CD4-positive, CD25-positive, alpha-beta regulatory T cell (primary cell): ENCODE data around the gene FAS. TPM values are rescaled to one million over a fixed set of nuclear protein-coding genes. Genes with fewer than 3 reads are reported as not detected.

ENCODE experiments used
- ATAC-seq, 2 donors: fragments of 150-1000 bp; cut with Tn5 transposase; one replicate each; pipeline ENCODE4 v1.10.0; 2021; ENCODE audit warnings: low read depth in 2 of 2, moderate number of reproducible peaks in 2 of 2, moderate library complexity in 1 of 2
- DNase-seq, 3 donors: peaks; one replicate each; pipeline versions ENCODE4 v3.0.0 to v3.0.0-alpha.2; 2012 to 2022; ENCODE audit warnings: mixed read lengths in 1 of 3
- H3K27ac ChIP-seq: one replicate; pipeline ENCODE4 v1.7.0; 2013; ENCODE audit warnings: mild to moderate bottlenecking, low read length; ENCODE audit not compliant: insufficient read depth, poor library complexity, severe bottlenecking
- H3K27me3 ChIP-seq: one replicate; pipeline ENCODE4 v1.7.0; 2013; ENCODE audit warnings: low read length; ENCODE audit not compliant: control insufficient read depth, insufficient read depth
- H3K36me3 ChIP-seq: one replicate; pipeline ENCODE4 v1.7.0; 2013; ENCODE audit warnings: mild to moderate bottlenecking, low read length, moderate library complexity; ENCODE audit not compliant: control insufficient read depth, insufficient read depth
- H3K4me1 ChIP-seq: 2 replicates; pipeline ENCODE4 v1.7.0; 2013; ENCODE audit warnings: mild to moderate bottlenecking, low read length; ENCODE audit not compliant: insufficient read depth, control insufficient read depth, poor library complexity, severe bottlenecking
- H3K4me3 ChIP-seq: one replicate; pipeline ENCODE4 v1.7.0; 2013; ENCODE audit warnings: low read depth, mild to moderate bottlenecking, low read length, moderate library complexity
- H3K9me3 ChIP-seq, 2 experiments: 1 replicate in 1 of 2; 2 replicates in 1 of 2; pipeline ENCODE4 v1.7.0; 2013; ENCODE audit warnings: low read length in 2 of 2, mild to moderate bottlenecking in 1 of 2, moderate library complexity in 1 of 2; ENCODE audit not compliant: control insufficient read depth in 2 of 2
- H3K27ac Mint-ChIP-seq, 3 donors: one replicate each; pipeline ENCODE4 v1.8.0; 2020 to 2022; ENCODE audit warnings: mild to moderate bottlenecking in 3 of 3, mixed read lengths in 3 of 3, moderate library complexity in 2 of 3
- H3K27me3 Mint-ChIP-seq: one replicate; pipeline ENCODE4 v1.8.0; 2022; ENCODE audit warnings: mild to moderate bottlenecking, mixed read lengths
- H3K36me3 Mint-ChIP-seq: one replicate; pipeline ENCODE4 v1.8.0; 2020; ENCODE audit warnings: mixed read lengths
- H3K4me1 Mint-ChIP-seq, 4 donors: one replicate each; pipeline ENCODE4 v1.8.0; 2020 to 2022; ENCODE audit warnings: mixed read lengths in 4 of 4, mild to moderate bottlenecking in 1 of 4
- H3K4me3 Mint-ChIP-seq, 4 donors: one replicate each; pipeline ENCODE4 v1.8.0; 2020 to 2022; ENCODE audit warnings: mild to moderate bottlenecking in 4 of 4, mixed read lengths in 4 of 4, moderate library complexity in 3 of 4
- H3K9me3 Mint-ChIP-seq, 7 donors: one replicate each; pipeline ENCODE4 v1.8.0; 2020 to 2022; ENCODE audit warnings: mixed read lengths in 7 of 7, mild to moderate bottlenecking in 3 of 7, moderate library complexity in 2 of 7
- polyA plus RNA-seq, 4 donors: library from polyadenylated mRNA; unstranded; fragments of 300-500 nt; fragmentation: Illumina TruSeq; gene quantifications; one replicate each; pipeline ENCODE4 v1.2.3, GENCODE V29; 2021
- total RNA-seq: library from RNA; stranded (reverse); gene quantifications from one replicate; pipeline ENCODE4 v1.2.3, GENCODE V29; 2022

FAS gene
- total and polyA plus RNA-seq, 5 donors from 2014 or later = 84.3 to 169 (median 123) TPM

DNA sequence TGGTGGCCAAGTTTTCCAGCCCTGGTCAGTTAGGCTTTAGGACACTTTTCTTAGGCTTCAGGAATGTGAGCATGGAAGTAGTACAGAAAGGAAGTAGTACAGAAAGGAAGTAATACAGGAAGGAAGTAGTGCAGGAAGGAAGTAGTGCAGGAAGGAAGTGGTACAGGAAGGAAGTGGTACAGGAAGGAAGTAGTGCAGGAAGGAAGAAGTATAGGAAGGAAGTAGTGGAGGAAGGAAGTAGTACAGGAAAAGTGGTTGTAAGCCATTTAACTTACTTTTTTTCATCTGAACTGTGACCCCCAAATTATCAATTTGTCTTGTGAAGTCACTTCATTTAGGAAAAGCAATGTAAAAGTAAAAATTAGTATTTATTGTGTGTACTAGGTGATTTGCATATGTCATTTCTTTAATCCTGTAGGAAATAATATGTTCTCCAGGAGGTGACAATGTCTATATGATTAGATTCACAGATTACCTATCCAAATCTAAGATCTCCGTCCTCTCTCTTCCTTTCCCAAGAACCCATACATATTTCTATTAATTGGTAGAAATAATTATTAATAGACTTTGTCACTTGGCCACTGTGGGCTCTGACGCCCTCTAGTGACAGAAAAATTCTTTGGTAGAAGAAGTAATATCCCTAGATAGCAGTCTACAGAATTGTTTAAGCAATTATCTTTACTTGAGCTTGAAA is 3.9 kb upstream of the FAS start:
- Mint-ChIP-seq H3K36me3 (peaks cover 12% of the 10 kb centered on the region), H3K27ac (peak overlapping the region in 2 of 3 donors; percentile 34 to 87), H3K4me1 (peaks cover 36 to 74% (median 54%) of the 10 kb centered on the region in 4 donors), H3K9me3 (peaks cover 1 to 8% (median 4%) of the 10 kb centered on the region in 7 donors), H3K4me3 (peak overlapping the region; percentile 12 to 79 (median 50)), H3K27me3 (no peaks in the 10 kb centered on the region)
- peaks cover 46% of the 10 kb centered on the region for H3K4me1 ChIP-seq
- H3K36me3 ChIP-seq = no peaks in the 10 kb centered on the region
- peak overlapping the region; percentile 27 for H3K4me3 ChIP-seq
- no peak for DNase-seq
- no peaks in the 10 kb centered on the region for H3K27me3 ChIP-seq
- ATAC-seq = no peak
- peak overlapping the region; percentile 64 for H3K27ac ChIP-seq
- peaks cover 3 to 9% of the 10 kb centered on the region in 2 experiments for H3K9me3 ChIP-seq

DNA sequence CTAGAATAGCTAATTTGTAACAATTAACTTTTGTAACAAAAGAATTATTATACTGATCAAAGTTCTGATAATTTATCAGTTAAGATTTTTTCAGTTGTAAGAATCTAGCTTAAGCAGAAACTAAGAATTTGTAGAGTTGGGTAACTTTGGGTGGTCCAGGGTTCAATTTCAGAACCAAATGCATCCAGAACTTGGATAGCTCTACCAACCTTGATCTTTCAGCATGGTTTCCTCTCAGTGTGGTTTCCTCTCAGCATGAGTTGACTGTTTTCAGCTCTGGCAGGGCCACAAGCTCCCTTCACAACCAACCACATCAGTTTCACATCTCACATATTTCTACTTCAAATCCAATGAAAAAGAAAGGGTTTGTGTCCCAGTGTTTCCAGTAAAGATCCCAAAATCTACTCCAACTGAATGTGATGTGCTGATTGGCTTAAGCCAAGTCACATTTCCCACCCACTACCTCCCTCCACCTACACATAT is 3.3 kb upstream of the FAS start:
- Mint-ChIP-seq H3K9me3 (peaks cover 1 to 8% (median 4%) of the 10 kb centered on the region in 7 donors), H3K36me3 (peaks cover 9% of the 10 kb centered on the region), H3K4me3 (peak overlapping the region; percentile 48 to 97 (median 68)), H3K27me3 (no peaks in the 10 kb centered on the region), H3K27ac (peak overlapping the region in 1 of 3 donors; percentile 8), H3K4me1 (peaks cover 32 to 78% (median 54%) of the 10 kb centered on the region in 4 donors)
- Histone ChIP-seq H3K4me1 (peaks cover 51% of the 10 kb centered on the region), H3K27me3 (no peaks in the 10 kb centered on the region), H3K9me3 (peaks cover 3 to 9% of the 10 kb centered on the region in 2 experiments), H3K27ac (peak overlapping the region; percentile 64), H3K4me3 (peak overlapping the region; percentile 54), H3K36me3 (no peaks in the 10 kb centered on the region)
- ATAC-seq (no peak), DNase-seq (peak in 1 of 3 donors; percentile 68)

GRCh38 chr10:88987840-88988239 is 2.8 kb upstream of the FAS start:
- Histone ChIP-seq H3K4me3 (peak overlapping the region; percentile 83), H3K36me3 (no peaks in the 10 kb centered on the region), H3K4me1 (peaks cover 55% of the 10 kb centered on the region), H3K9me3 (peaks cover 3 to 9% of the 10 kb centered on the region in 2 experiments), H3K27me3 (no peaks in the 10 kb centered on the region), H3K27ac (peak overlapping the region; percentile 64)
- Mint-ChIP-seq H3K36me3 (peaks cover 7% of the 10 kb centered on the region), H3K4me3 (peak overlapping the region; percentile 2 to 97 (median 51)), H3K27me3 (no peaks in the 10 kb centered on the region), H3K27ac (peak overlapping the region in 2 of 3 donors; percentile 8 to 34), H3K9me3 (peaks cover 1 to 8% (median 4%) of the 10 kb centered on the region in 7 donors), H3K4me1 (peaks cover 30 to 78% (median 52%) of the 10 kb centered on the region in 4 donors)
- ATAC-seq = no peak
- no peak for DNase-seq

GRCh38 chr10:88989423-88989822 is 1.2 kb upstream of the FAS start:
- H3K27me3 ChIP-seq = no peaks in the 10 kb centered on the region
- peaks cover 3 to 9% of the 10 kb centered on the region in 2 experiments for H3K9me3 ChIP-seq
- DNase-seq (no peak), ATAC-seq (no peak)
- Mint-ChIP-seq H3K36me3 (peaks cover 7% of the 10 kb centered on the region), H3K4me3 (peak overlapping the region; percentile 97 to 100 (median 98)), H3K4me1 (peaks cover 18 to 77% (median 47%) of the 10 kb centered on the region in 4 donors), H3K27me3 (no peaks in the 10 kb centered on the region), H3K27ac (peak overlapping the region; percentile 97 to 99 (median 98)), H3K9me3 (peaks cover 1 to 8% (median 4%) of the 10 kb centered on the region in 7 donors)
- peak overlapping the region; percentile 96 for H3K27ac ChIP-seq
- peaks cover 62% of the 10 kb centered on the region for H3K4me1 ChIP-seq
- peak overlapping the region; percentile 83 for H3K4me3 ChIP-seq
- no peaks in the 10 kb centered on the region for H3K36me3 ChIP-seq

- Mint-ChIP-seq H3K9me3 (peaks cover 0 to 8% (median 4%) of the 10 kb centered on the region in 7 donors), H3K4me1 (peaks cover 15 to 73% (median 44%) of the 10 kb centered on the region in 4 donors), H3K36me3 (peaks cover 7% of the 10 kb centered on the region), H3K27ac (peak overlapping the region; percentile 97 to 99 (median 98)), H3K4me3 (peak overlapping the region; percentile 97 to 100 (median 98)), H3K27me3 (no peaks in the 10 kb centered on the region)
- DNase-seq (peak in 1 of 3 donors; percentile 40), ATAC-seq (peak in 1 of 2 donors; percentile 2)
- Histone ChIP-seq H3K27me3 (no peaks in the 10 kb centered on the region), H3K9me3 (peaks cover 3 to 9% of the 10 kb centered on the region in 2 experiments), H3K4me1 (peaks cover 63% of the 10 kb centered on the region), H3K27ac (peak overlapping the region; percentile 96), H3K36me3 (no peaks in the 10 kb centered on the region), H3K4me3 (peak overlapping the region; percentile 83)
Measured at GRCh38 chr10:88989824-88990383, 694 bp upstream of the FAS start.

DNA sequence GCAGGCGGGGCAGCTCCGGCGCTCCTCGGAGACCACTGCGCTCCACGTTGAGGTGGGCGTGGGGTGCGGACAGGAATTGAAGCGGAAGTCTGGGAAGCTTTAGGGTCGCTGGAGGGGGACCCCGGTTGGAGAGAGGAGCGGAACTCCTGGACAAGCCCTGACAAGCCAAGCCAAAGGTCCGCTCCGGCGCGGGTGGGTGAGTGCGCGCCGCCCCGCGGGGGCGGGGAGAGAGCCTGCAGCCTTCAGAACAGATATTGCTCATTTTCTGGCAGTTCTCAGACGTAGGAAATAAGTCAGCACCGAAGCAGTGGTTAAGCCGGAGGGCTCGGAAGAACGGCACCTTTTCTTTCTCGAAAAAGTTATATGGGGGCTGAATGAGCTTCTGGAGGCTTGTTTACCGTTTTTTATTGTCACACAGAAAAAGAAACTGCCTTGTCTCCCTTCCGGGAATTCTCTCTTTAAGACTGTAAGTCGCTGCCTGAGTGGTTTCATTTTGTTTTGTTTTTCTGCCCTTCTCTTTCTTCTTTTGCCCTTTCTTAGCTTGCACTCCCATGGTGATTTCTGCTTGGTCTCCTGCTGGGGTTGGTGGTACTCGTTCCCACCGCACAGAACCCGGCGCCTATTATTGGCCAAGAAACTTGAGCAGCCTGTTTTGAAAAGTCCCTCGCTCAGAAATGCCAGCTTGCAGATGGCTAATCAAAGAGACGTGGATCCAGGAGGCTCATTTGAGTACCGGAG is 732 bp downstream of the FAS start:
- Histone ChIP-seq H3K27ac (peak overlapping the region; percentile 96), H3K36me3 (no peaks in the 10 kb centered on the region), H3K4me3 (peak overlapping the region; percentile 100), H3K4me1 (peaks cover 77% of the 10 kb centered on the region), H3K27me3 (no peaks in the 10 kb centered on the region), H3K9me3 (peaks cover 3 to 6% of the 10 kb centered on the region in 2 experiments)
- DNase-seq = peak; percentile 42 to 78 (median 68)
- ATAC-seq = peak; percentile 60 to 66
- Mint-ChIP-seq H3K36me3 (peaks cover 6% of the 10 kb centered on the region), H3K27me3 (no peaks in the 10 kb centered on the region), H3K4me1 (peaks cover 25 to 77% (median 57%) of the 10 kb centered on the region in 4 donors), H3K9me3 (peaks cover 0 to 6% (median 3%) of the 10 kb centered on the region in 7 donors), H3K27ac (peak overlapping the region; percentile 97 to 99 (median 98)), H3K4me3 (peak overlapping the region; percentile 97 to 100 (median 98))

- peaks cover 83% of the 10 kb centered on the region for H3K4me1 ChIP-seq
- ATAC-seq = peak in 1 of 2 donors; percentile 15
Measured at GRCh38 chr10:88991899-88992320, 1.3 kb downstream of the FAS start.

More at GRCh38 chr10:88991899-88992320, 1.3 kb downstream of the FAS start:
- Histone ChIP-seq H3K4me3 (peak overlapping the region; percentile 100), H3K36me3 (no peaks in the 10 kb centered on the region), H3K27ac (peak overlapping the region; percentile 96), H3K27me3 (no peaks in the 10 kb centered on the region), H3K9me3 (peaks cover 0 to under 1% of the 10 kb centered on the region in 2 experiments)
- Mint-ChIP-seq H3K36me3 (peaks cover 3% of the 10 kb centered on the region), H3K27me3 (peaks cover under 1% of the 10 kb centered on the region), H3K4me3 (peak overlapping the region; percentile 97 to 100 (median 98)), H3K4me1 (peaks cover 27 to 78% (median 60%) of the 10 kb centered on the region in 4 donors), H3K9me3 (peaks cover 0 to 3% (median 0%) of the 10 kb centered on the region in 7 donors), H3K27ac (peak overlapping the region; percentile 97 to 99 (median 98))
- DNase-seq = peak in 1 of 3 donors; percentile 70
